AG04450 (cell line): ENCODE results near the gene USP12. TPM values are rescaled to one million over a fixed set of nuclear protein-coding genes. Genes with fewer than 3 reads are reported as not detected.

Experiments used
- CTCF ChIA-PET: fragments of 300-600, 350-600 bp; formaldehyde crosslinking; extraction: SDS; loops from one replicate; lab custom pipeline; 2022; ENCODE audit warnings: antibody characterized with exemption, inconsistent platforms; lab: Charles Lee
- POLR2A ChIA-PET: fragments of 350-600 bp; formaldehyde crosslinking; extraction: SDS; loops from one replicate; lab custom pipeline; 2021; ENCODE audit warnings: antibody characterized with exemption, inconsistent platforms; lab: Yijun Ruan, JAX
- DNase-seq: peaks from one replicate; pipeline ENCODE4 v3.0.0-alpha.2; 2011; ENCODE audit warnings: low read depth, low spot score
- H3K27ac ChIP-seq: one replicate; pipeline ENCODE4 v1.5.1; 2012; ENCODE audit warnings: low read depth, low read length, control low read depth
- H3K27me3 ChIP-seq: one replicate; pipeline ENCODE4 v1.6.0; 2012; ENCODE audit warnings: low read length; ENCODE audit not compliant: control insufficient read depth, insufficient read depth
- H3K4me3 ChIP-seq: 2 replicates; pipeline ENCODE4 v1.5.1; 2011; ENCODE audit warnings: mild to moderate bottlenecking, low read depth, low read length, control low read depth
- H3K9me3 ChIP-seq: 2 replicates; pipeline ENCODE4 v1.5.1; 2012; ENCODE audit warnings: low read length; ENCODE audit not compliant: control insufficient read depth, insufficient read depth
- CTCF ChIP-seq: IDR thresholded peaks from 2 replicates; pipeline ENCODE4 v1.5.1; 2011; ENCODE audit warnings: low read depth, low read length, control low read depth, inconsistent platforms
- polyA plus RNA-seq: library from polyadenylated mRNA; depleted of rRNA; stranded (reverse); fragments of >200 nt; gene quantifications from 2 replicates; pipeline ENCODE4 v1.2.3, GENCODE V29; 2011

USP12 gene
- polyA plus RNA-seq, 1 experiment = 18.0 TPM

- ChIA-PET CTCF (interaction anchor here (0.6 to 1.3 kb wide), 2 partner anchors 187 to 576 kb away, joined by 3 to 4 read pairs; no protein-coding TSS in a partner anchor), POLR2A (no interaction called here)
- peak; percentile 67 for DNase-seq
- Histone ChIP-seq H3K4me3 (peak overlapping the region; percentile 68), H3K9me3 (no peaks in the 10 kb centered on the region), H3K27ac (peak overlapping the region; percentile 76), H3K27me3 (no peaks in the 10 kb centered on the region)
- peak; percentile 10; the same call in 1 of the 2 replicates for TF ChIP-seq CTCF
Measured at GRCh38 chr13:27171827-27172494, 350 bp upstream of the USP12 start.

GRCh38 chr13:27170516-27171243 is 931 bp downstream of the USP12 start:
- POLR2A ChIA-PET = interaction anchor here (0.8 to 1.8 kb wide), 3 partner anchors 80 to 167 kb away, joined by 3 to 6 read pairs (median 6); partner anchors contain the start of genes RASL11A and RPL21
- CTCF ChIA-PET = interaction anchor here (3.1 kb wide), 1 partner anchor 185 kb away, joined by 16 read pairs; no protein-coding TSS in a partner anchor

GRCh38 chr13:27170221-27170515 is 1.4 kb downstream of the USP12 start:
- TF ChIP-seq CTCF = no peak
- DNase-seq = no peak
- ChIA-PET CTCF (interaction anchor here (3.1 kb wide), 1 partner anchor 184 kb away, joined by 16 read pairs; no protein-coding TSS in a partner anchor), POLR2A (interaction anchor here (0.8 to 1.8 kb wide), 3 partner anchors 81 to 167 kb away, joined by 3 to 6 read pairs (median 6); partner anchors contain the start of genes RASL11A and RPL21)
- Histone ChIP-seq H3K9me3 (no peaks in the 10 kb centered on the region), H3K27ac (peak overlapping the region; percentile 69), H3K27me3 (no peaks in the 10 kb centered on the region), H3K4me3 (peak overlapping the region; percentile 66)

More at GRCh38 chr13:27170516-27171243, 931 bp downstream of the USP12 start:
- DNase-seq = no peak
- Histone ChIP-seq H3K4me3 (peak overlapping the region; percentile 66), H3K9me3 (no peaks in the 10 kb centered on the region), H3K27ac (peak overlapping the region; percentile 69), H3K27me3 (no peaks in the 10 kb centered on the region)
- no peak for TF ChIP-seq CTCF

- DNase-seq = no peak
- H3K27ac ChIP-seq = no peak overlapping the region
- peak overlapping the region; percentile 66; the same call in 1 of the 2 replicates for H3K4me3 ChIP-seq
- ChIA-PET POLR2A (interaction anchor here (1.8 kb wide), 1 partner anchor 102 kb away, joined by 6 read pairs; the partner anchor contains the start of gene RASL11A), CTCF (interaction anchor here (3.1 kb wide), 1 partner anchor 183 kb away, joined by 16 read pairs; no protein-coding TSS in a partner anchor)
- TF ChIP-seq CTCF = no peak
- no peaks in the 10 kb centered on the region for H3K27me3 ChIP-seq
- no peaks in the 10 kb centered on the region for H3K9me3 ChIP-seq
Measured at GRCh38 chr13:27168906-27169657, 2.5 kb downstream of the USP12 start.
